Sigmoid colon (tissue), 7 donors: Measurements from ENCODE around the gene METTL5. TPM values are rescaled to one million over a fixed set of nuclear protein-coding genes. Genes with fewer than 3 reads are reported as not detected.
"Not testable (repeated sequence)": the region's sequence is repeated elsewhere in the genome, so short reads cannot be mapped to it uniquely, and the experiment has no call there.

Experiments
- DNase-seq: peaks from one replicate; pipeline ENCODE4 v3.0.0-alpha.2; 2019
- H3K27ac ChIP-seq, 4 donors: fragments of 200-600 bp; sonication (generic); one replicate each; pipeline ENCODE4 v1.5.1; 2016 to 2019; ENCODE audit warnings: mild to moderate bottlenecking in 1 of 4
- H3K27me3 ChIP-seq, 3 donors: fragments of 200-600 bp; sonication (generic); one replicate each; pipeline ENCODE4 v1.5.1; 2019; ENCODE audit warnings: mild to moderate bottlenecking in 1 of 3
- H3K36me3 ChIP-seq, 4 donors: fragments of 200-600 bp; sonication (generic); one replicate each; pipeline ENCODE4 v1.5.1; 2016 to 2019
- H3K4me1 ChIP-seq, 4 donors: fragments of 200-600 bp; sonication (generic); one replicate each; pipeline ENCODE4 v1.5.1; 2017 to 2019
- H3K4me3 ChIP-seq, 4 donors: fragments of 200-600 bp; sonication (generic); one replicate each; pipeline ENCODE4 v1.5.1; 2017 to 2019; ENCODE audit warnings: mild to moderate bottlenecking in 2 of 4, moderate library complexity in 1 of 4
- H3K9me3 ChIP-seq, 4 donors: fragments of 200-600 bp in 3 of 4; sonication (generic) in 3 of 4; one replicate each; pipeline versions ENCODE4 v1.5.1 to v1.6.1; 2013 to 2019
- CTCF ChIP-seq, 4 experiments: fragments of 450-650 bp in 3 of 4; fragments of 200-600 bp in 1 of 4; IDR thresholded peaks; one replicate each; pipeline ENCODE4 v1.5.1; 2016 to 2019; ENCODE audit warnings: antibody characterized with exemption in 4 of 4, mild to moderate bottlenecking in 3 of 4, moderate library complexity in 2 of 4
- EP300 ChIP-seq, 4 donors: sonication (generic); formaldehyde crosslinking; IDR thresholded peaks; one replicate each; pipeline ENCODE4 v1.6.1; 2017; ENCODE audit warnings: antibody characterized with exemption in 4 of 4
- POLR2A ChIP-seq, 2 donors: fragments of 450-650 bp; IDR thresholded peaks; one replicate each; pipeline ENCODE4 v1.6.1; 2016; ENCODE audit warnings: antibody characterized with exemption in 2 of 2, mild to moderate bottlenecking in 2 of 2, moderate library complexity in 2 of 2
- POLR2AphosphoS5 ChIP-seq, 4 donors: sonication (generic); formaldehyde crosslinking; IDR thresholded peaks; one replicate each; pipeline ENCODE4 v1.6.1; 2017; ENCODE audit warnings: antibody characterized with exemption in 4 of 4
- WGBS, 2 donors: extraction: QIAGEN DNeasy Blood & Tissue Kit; methylation state at CpG; one replicate each; pipeline ENCODE4 v1.1.7; 2013; 5-methylcytosine and 5-hydroxymethylcytosine counted together
- intact Hi-C: fragments of 100-400 bp; cut with DNase I; formaldehyde crosslinking; loops from one replicate; pipeline ENCODE4 v1.15.1; 2023
- polyA plus RNA-seq, 3 donors: library from polyadenylated mRNA; stranded (reverse); fragments of 200-250 nt; gene quantifications; one replicate each; pipeline ENCODE4 v1.2.3, GENCODE V29; 2013
- total RNA-seq, 4 donors: library from RNA; depleted of rRNA; stranded (reverse); fragments of >200 nt; gene quantifications; one replicate each; pipeline ENCODE4 v1.1.0, GENCODE V29; 2016
- donor health status: healthy with polysubstance abuse.
- donor health status: Bipolar disorder and iron deficiency.
- donor health status: healthy.

The METTL5 gene
- total RNA-seq (100 to 1,000 TPM in 2 of 4 donors, 10 to 100 TPM in 2; 51.5 to 337 (median 86.9) TPM), polyA plus RNA-seq (10 to 100 TPM; 47.8 to 83.5 (median 74.9) TPM)

- H3K27me3 ChIP-seq: no peaks in the 10 kb centered on the region
- H3K36me3 ChIP-seq: peaks cover 0 to 19% (median 0%) of the 10 kb centered on the region in 4 donors
- peaks cover 0 to 48% (median 29%) of the 10 kb centered on the region in 4 donors for H3K4me1 ChIP-seq
- peak; percentile 54 to 90 (median 72) for TF ChIP-seq POLR2AphosphoS5 (IDR thresholded peaks at IDR 0.05)
- TF ChIP-seq POLR2A (IDR thresholded peaks at IDR 0.05): peak in 1 of 2 donors; percentile 48
- TF ChIP-seq EP300 (IDR thresholded peaks at IDR 0.05): no peak
- peak; percentile 56 to 96 (median 79) for TF ChIP-seq CTCF (IDR thresholded peaks at IDR 0.05)
- H3K9me3 ChIP-seq: no peaks in the 10 kb centered on the region
- peak within 1 kb of the TSS; percentile 85 to 89 (median 86) for H3K27ac ChIP-seq
- intact Hi-C loops: loop anchor here (2.0 to 5.0 kb wide), 3 partner anchors 53 to 237 kb away; no protein-coding TSS in a partner anchor
- WGBS, 2 donors: 1 to 2% methylated on average over 61 of the region's 61 CpGs
- peak within 1 kb of the TSS; percentile 83 to 89 (median 86) for H3K4me3 ChIP-seq
- DNase-seq: peak; percentile 88
Measured at GRCh38 chr2:169824373-169825333, at the start of gene METTL5. TSS of gene METTL5 (minus strand) at chr2:169824905. CDS start at chr2:169824597, 308 bp downstream.

DNA sequence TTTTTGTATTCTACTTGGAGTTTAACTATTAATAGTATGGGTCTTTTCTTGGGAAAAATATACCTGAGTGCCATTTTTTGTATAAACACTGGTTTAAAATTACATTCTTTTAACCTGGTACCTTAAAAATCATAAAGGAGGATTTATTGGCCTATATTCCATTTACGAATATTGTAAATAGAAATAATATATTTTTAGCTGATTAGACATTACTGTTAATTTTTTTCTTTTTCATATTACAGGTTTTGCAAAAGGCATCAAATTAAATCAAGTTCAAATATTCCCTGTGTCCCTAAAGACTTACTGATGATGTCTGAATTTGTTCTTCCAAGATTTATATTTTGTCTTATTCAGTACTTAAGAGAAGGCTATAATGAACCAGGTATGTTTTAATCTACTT lies 47.3 kb upstream of the METTL5 start:
- Histone ChIP-seq H3K36me3 (peaks cover 0 to 9% (median 2%) of the 10 kb centered on the region in 4 donors), H3K4me3 (no peak overlapping the region), H3K4me1 (peaks cover 0 to 6% (median 0%) of the 10 kb centered on the region in 4 donors), H3K27me3 (no peaks in the 10 kb centered on the region), H3K27ac (no peak overlapping the region), H3K9me3 (no peaks in the 10 kb centered on the region)
- WGBS, 2 donors: 89 to 99% methylated on average over 1 of the region's 1 CpG
- DNase-seq: no peak
- intact Hi-C loops: no loop called here
- TF ChIP-seq POLR2A (IDR thresholded peaks at IDR 0.05) (no peak), POLR2AphosphoS5 (IDR thresholded peaks at IDR 0.05) (no peak), EP300 (IDR thresholded peaks at IDR 0.05) (no peak), CTCF (IDR thresholded peaks at IDR 0.05) (no peak)

- DNase-seq, H3K4me1 ChIP-seq, H3K27me3 ChIP-seq, H3K9me3 ChIP-seq, H3K4me3 ChIP-seq, intact Hi-C loops, H3K27ac ChIP-seq, H3K36me3 ChIP-seq: not testable (repeated sequence)
- 85 to 94% methylated on average over 9 of the region's 9 CpGs for WGBS, 2 donors
Measured at GRCh38 chr2:169871369-169871768, 46.7 kb upstream of the METTL5 start.

DNA sequence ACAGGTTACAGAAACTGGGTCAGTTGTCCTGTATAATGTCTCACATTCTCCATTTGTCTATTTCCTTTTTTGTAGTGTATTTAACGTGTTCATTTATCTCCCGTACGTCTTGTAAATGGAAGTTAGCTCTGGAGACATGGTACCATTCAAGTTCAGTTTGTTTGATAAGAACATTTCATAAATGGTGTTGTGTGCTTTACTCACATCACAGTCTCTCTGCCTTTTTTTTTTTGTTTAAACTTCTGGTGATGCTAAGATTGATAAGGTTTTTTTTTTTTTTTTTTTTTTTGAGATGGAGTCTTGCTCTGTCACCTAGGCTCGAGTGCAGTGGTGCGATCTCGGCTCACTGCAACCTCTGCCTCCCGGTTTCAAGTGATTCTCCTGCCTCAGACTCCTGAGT lies 44.2 kb upstream of the METTL5 start:
- WGBS, 2 donors: 86 to 87% methylated on average over 7 of the region's 7 CpGs
- Histone ChIP-seq H3K4me3 (no peak overlapping the region), H3K27ac (no peak overlapping the region), H3K9me3 (no peaks in the 10 kb centered on the region), H3K27me3 (no peaks in the 10 kb centered on the region), H3K36me3 (no peaks in the 10 kb centered on the region), H3K4me1 (peaks cover 0 to 7% (median 0%) of the 10 kb centered on the region in 4 donors)
- no peak for TF ChIP-seq POLR2A (IDR thresholded peaks at IDR 0.05)
- no peak for TF ChIP-seq CTCF (IDR thresholded peaks at IDR 0.05)
- TF ChIP-seq POLR2AphosphoS5 (IDR thresholded peaks at IDR 0.05): no peak
- no peak for TF ChIP-seq EP300 (IDR thresholded peaks at IDR 0.05)
- intact Hi-C loops: no loop called here
- DNase-seq: no peak

DNA sequence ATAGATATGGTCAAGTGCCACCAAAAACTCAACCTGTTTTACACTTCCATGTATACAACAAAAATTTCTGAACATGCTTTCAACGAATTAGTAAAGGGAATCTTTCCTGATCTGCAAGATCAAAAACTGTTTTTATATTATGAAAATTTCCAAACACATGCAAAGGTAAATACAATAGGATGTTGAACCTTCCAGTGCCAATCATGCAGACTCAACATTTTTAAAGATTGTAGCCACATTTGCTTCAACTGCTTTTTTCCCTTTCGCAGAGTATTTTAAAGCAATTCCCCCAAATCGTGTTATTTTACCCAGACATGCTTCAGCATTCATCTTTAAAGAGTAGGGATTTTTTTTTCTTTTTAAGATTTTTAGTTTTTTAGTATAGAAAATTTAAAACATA lies 42.9 kb upstream of the METTL5 start:
- intact Hi-C loops: no loop called here
- Histone ChIP-seq H3K4me1 (peaks cover 0 to 15% (median 0%) of the 10 kb centered on the region in 4 donors), H3K27ac (no peak overlapping the region), H3K27me3 (no peaks in the 10 kb centered on the region), H3K36me3 (no peaks in the 10 kb centered on the region), H3K4me3 (no peak overlapping the region), H3K9me3 (no peaks in the 10 kb centered on the region)
- 94 to 95% methylated on average over 3 of the region's 3 CpGs for WGBS, 2 donors
- no peak for TF ChIP-seq POLR2A (IDR thresholded peaks at IDR 0.05)
- no peak for TF ChIP-seq POLR2AphosphoS5 (IDR thresholded peaks at IDR 0.05)
- no peak for DNase-seq

GRCh38 chr2:169866230-169866629 lies 41.5 kb upstream of the METTL5 start:
- H3K27me3 ChIP-seq, H3K27ac ChIP-seq, H3K9me3 ChIP-seq, intact Hi-C loops, H3K4me3 ChIP-seq, DNase-seq, H3K36me3 ChIP-seq: not testable (repeated sequence)
- peaks cover 0 to 15% (median 0%) of the 10 kb centered on the region in 4 donors for H3K4me1 ChIP-seq
- WGBS, 2 donors: 97 to 99% methylated on average over 6 of the region's 6 CpGs
